EH (cell line): ENCODE results near the gene EXOC3L4.
"Not testable (repeated sequence)": the region's sequence is repeated elsewhere in the genome, so short reads cannot be mapped to it uniquely, and the experiment has no call there.

Experiments used
- DNase-seq: peaks from one replicate; pipeline ENCODE4 v3.0.0-alpha.2; 2015; ENCODE audit warnings: low read depth

The EXOC3L4 gene

GRCh38 chr14:103151270-103151945 is 56.9 kb downstream of the EXOC3L4 start:
- no peak for DNase-seq

- DNase-seq = peak; percentile 71
Measured at GRCh38 chr14:103155010-103155409, 60.5 kb downstream of the EXOC3L4 start.

- not testable (repeated sequence) for DNase-seq
Measured at GRCh38 chr14:103155416-103155815, 60.9 kb downstream of the EXOC3L4 start.

- DNase-seq = no peak
Measured at GRCh38 chr14:103155826-103156394, 61.4 kb downstream of the EXOC3L4 start.

- no peak for DNase-seq
Measured at GRCh38 chr14:103156651-103157378, 62.3 kb downstream of the EXOC3L4 start.

- DNase-seq = no peak
Measured at GRCh38 chr14:103157969-103158368, 63.4 kb downstream of the EXOC3L4 start.

- DNase-seq = no peak
Measured at GRCh38 chr14:103158688-103159087, 64.2 kb downstream of the EXOC3L4 start.
